GM21528 (cell line): ENCODE measurements around the gene GHR.
"Not testable (repeated sequence)": the region's sequence is repeated elsewhere in the genome, so short reads cannot be mapped to it uniquely, and the experiment has no call there.

Experiments
- ATAC-seq: cut with Tn5 transposase; IDR thresholded peaks from one replicate; pipeline ENCODE4 v1.9.1; 2021; ENCODE audit warnings: mild to moderate bottlenecking, moderate library complexity; ENCODE audit not compliant: unreplicated experiment, low FRiP score

GHR gene

GRCh38 chr5:42561656-42562055 is 138.4 kb downstream of the GHR start:
- ATAC-seq, result no peak

GRCh38 chr5:42564689-42565356 is 141.6 kb downstream of the GHR start:
- no peak for ATAC-seq

DNA sequence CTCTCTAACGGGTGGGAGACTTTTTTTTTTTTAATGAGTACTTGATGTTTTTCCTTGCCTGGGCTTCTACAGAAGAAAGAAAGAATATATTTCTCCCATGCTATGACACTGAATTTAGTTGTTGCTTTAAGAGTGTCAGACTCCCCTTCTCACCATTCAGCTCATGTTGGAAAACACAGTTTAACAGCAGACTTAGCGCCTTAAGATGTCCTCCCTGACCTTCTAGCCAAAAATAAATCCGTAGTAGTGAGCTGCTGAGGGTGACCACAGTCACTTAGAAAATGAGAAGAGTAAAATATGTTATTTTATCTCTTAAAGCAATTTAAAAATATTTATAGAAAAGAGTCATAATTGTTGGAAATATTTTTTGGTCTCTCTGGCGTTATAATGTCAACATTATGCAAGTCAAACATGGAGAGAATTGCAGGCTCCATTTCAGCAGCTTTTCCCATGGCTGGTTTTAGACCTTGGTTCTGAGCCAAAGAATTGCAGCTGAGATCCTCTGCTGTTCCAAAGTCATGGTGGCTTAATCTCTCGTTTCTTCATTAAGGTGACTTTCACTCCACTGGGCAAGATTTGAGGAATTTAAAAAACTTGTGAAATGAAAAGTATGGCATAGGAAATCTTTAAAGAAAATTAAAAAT is 143.5 kb downstream of the GHR start:
- ATAC-seq, result no peak

DNA sequence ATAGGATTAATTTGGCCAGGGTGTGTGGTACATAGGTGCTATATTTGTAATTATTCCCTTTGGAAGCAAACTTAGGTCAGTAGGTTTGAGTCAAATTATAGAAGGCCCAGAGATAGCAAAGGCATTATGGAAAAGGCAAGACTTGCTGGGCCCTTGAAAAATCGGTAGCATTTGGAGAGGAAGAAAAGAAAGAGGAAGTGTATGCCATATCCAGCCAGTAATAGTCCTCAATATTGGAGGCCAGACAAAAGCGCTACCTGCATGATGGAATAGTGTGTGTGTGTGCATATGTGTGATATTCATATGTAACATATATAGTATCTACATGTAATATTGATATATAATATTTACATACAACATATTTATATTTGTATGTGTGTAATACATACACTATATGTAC is 146.1 kb downstream of the GHR start:
- no peak for ATAC-seq

DNA sequence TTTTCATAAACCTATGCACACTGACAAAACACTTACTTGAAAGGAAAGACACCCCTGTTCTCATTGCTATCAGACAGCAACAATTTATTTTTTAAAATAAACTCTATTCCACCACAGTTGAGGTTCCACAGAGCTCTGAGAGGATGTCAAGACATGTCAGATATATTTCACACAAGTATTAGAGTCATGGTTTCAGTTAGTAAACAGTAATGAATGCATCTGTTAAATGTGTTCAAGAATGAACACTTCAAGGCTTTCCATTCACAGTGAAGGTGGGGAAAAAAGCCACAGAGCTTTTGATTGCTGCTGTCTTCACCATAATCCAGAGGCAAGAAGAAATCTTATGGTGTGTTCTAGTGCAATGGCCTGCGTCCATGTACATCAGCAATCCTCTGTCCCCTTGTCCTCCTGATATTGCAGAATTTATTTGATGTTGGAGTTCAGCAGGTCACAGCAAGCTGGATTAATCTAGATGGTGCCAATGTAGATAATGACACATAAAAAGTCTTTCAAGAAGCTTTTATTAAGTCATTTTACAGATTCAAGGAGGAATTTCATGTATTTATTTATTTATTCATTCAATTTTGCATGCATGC is 146.8 kb downstream of the GHR start:
- no peak for ATAC-seq

GRCh38 chr5:42570966-42571960 is 148.0 kb downstream of the GHR start:
- ATAC-seq, result no peak

DNA sequence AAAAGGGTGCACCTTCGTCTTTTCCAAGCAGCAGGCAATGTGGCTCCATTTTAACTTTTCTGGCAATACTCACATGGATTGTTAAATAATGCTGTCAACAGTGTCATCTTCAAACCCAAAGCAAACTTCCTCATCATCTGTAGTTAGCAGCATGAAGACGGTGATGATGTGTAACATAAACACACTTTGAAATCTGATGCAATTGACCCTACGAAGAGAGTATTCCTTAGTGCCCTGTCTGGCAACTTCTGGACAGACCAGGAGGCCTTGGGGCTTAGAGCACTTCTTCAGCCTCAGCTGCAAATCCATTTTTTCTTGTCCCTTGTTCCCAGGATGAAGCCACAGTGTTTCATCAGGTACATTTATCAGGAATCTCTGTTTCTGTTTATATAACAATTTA is 149.1 kb downstream of the GHR start:
- ATAC-seq, result no peak

GRCh38 chr5:42573386-42573785 is 150.1 kb downstream of the GHR start:
- no peak for ATAC-seq

- ATAC-seq, result not testable (repeated sequence)
These were observed 152.7 kb downstream of the GHR start for GRCh38 chr5:42575914-42576313.

DNA sequence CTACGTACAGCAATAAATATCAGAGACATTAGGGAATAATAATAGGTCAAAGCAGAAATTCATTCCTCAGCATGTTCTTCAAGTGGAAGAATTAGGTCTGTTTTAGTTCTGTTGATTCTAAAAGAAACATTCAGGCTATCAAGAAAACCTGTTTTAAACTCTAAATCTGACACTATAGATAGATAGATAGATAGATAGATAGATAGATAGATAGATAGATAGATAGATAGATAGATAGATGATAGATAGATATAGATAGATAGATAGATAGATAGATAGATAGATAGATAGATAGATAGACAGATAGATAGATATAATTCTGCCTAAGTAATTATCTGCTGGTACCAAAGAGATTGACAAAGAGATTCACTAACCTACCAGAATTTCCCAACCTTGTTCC is 155.7 kb downstream of the GHR start:
- not testable (repeated sequence) for ATAC-seq

DNA sequence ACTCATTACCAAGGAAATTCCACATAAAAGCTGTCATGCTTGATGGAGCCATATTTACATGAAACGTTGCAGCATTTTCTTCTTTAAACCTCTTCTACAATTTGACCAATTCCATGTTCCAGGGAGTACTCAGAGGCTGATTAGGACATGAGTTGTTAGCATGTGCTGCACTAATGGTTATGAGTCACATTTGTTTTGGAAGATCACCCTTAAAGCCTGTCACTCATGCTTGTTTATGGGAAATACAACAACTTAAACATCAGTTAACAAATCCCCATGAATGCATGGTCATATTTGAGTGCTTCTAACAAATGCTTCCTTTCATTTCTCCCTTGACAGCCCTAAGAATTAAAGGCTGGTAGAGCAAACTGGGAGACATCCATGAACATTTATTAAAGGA is 156.1 kb downstream of the GHR start:
- ATAC-seq, result no peak

- no peak for ATAC-seq
These were observed 158.6 kb downstream of the GHR start for GRCh38 chr5:42581845-42582244.

- no peak for ATAC-seq
These were observed 159.5 kb downstream of the GHR start for GRCh38 chr5:42582723-42583122.

GRCh38 chr5:42583322-42583721 is 160.1 kb downstream of the GHR start:
- ATAC-seq, result no peak

- ATAC-seq, result no peak
These were observed 163.4 kb downstream of the GHR start for GRCh38 chr5:42586625-42587024.

DNA sequence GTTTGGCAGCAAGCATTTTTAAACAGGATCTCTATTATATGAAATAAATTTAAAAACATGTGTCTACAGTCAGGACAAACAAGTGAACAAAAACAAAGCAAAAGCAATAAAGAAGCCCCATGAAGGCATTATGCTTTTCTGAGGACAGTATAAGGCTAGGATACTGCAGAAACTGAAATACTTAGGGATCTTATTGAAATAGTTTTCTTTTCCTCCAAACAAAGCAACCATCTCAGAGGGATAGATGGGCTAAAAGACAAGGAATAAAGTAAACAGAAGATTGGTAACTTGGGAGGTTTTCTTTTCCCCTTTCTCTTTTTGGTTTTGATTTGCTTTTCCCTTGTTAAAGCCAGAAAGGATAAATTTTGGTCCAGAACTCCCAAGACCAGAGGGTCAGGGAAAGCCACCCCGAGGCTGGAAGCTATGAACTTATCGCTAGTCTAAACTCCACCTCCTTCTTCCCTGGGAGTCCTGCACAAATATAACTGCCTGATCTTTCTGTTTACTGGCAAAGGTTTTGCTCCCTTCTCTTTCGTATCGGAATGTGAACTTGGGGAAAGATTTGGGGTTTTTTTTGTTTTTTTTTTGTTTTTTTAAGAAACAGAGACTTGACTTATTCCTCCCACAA is 164.0 kb downstream of the GHR start:
- ATAC-seq, result no peak

- no peak for ATAC-seq
These were observed 167.3 kb downstream of the GHR start for GRCh38 chr5:42590566-42590965.

- ATAC-seq, result no peak
These were observed 167.8 kb downstream of the GHR start for GRCh38 chr5:42591015-42591414.

DNA sequence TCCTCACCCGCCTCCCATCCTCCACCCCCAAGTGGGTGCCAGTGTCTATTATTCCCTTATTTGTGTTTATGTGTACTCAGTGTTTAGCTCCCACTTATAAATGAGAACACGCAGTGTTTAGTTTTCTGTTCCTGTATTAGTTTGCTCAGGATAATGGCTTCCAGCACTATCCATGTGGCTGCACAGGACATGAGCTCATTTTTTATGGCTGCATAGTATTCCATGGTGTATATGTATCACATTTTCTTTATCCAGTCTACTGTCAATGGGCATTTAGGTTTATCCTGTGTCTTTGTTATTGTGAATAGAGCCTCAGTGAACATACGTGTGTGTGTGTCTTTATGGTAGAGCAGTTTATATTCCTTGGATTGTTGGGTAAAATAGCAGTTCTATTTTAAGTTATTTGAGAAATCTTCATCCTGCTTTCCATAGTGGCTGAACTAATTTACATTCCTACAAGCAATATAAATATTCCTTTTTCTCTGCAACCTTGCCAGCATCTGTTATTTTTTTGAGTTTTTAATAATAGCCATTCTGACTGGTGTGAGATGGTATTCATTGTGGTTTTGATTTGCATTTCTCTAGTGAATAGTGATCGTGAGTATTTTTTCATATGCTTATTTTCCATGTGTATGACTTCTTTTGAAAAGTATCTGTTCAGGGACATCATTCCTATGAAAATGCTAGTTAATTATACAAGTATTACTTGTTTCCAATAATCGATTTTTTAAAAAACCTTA is 169.3 kb downstream of the GHR start:
- ATAC-seq, result no peak

GRCh38 chr5:42593591-42593990 is 170.4 kb downstream of the GHR start:
- ATAC-seq, result no peak
